Posterior cingulate gyrus (tissue), 11 donors: Measurements from ENCODE around the gene GPR146.
"Not testable (repeated sequence)": the region's sequence is repeated elsewhere in the genome, so short reads cannot be mapped to it uniquely, and the experiment has no call there.

ENCODE experiments used
- DNase-seq, 10 donors: peaks; one replicate each; pipeline versions ENCODE4 v3.0.0 to v3.0.0-alpha.2; 2020 to 2021; ENCODE audit warnings: mixed read lengths in 3 of 10
- intact Hi-C: fragments of 100-400 bp; cut with DNase I; formaldehyde crosslinking; loops from one replicate; pipeline ENCODE4 v1.15.1; 2023

Gene GPR146

DNA sequence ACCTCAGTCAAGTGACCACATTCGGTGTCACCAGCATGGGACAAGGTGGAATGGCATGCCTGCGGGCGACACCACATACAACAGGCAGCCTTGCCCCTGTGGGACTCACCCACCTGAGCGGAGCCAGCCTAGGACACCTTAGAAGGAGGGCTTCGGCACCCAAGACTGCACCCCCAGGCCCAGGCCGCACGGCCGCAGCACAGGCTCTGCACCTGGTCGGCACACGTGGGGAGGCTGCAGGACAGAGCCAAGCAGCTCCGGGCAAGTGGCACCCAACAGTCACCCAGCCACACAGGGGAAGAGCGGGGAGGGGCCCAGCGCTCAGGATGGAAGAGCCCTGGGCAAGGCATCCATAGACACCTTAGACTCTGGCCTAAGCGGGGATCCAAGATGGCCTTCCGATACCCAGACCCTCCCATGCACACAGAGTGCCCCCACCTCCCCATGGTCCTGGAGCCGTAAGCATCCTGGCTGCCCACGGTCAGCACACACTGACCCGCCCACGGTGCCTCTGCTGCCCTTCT is 27.4 kb downstream of the GPR146 start:
- intact Hi-C loops, result no loop called here
- DNase-seq, result no peak

GRCh38 chr7:1073142-1073977 is 29.0 kb downstream of the GPR146 start:
- no peak for DNase-seq

DNA sequence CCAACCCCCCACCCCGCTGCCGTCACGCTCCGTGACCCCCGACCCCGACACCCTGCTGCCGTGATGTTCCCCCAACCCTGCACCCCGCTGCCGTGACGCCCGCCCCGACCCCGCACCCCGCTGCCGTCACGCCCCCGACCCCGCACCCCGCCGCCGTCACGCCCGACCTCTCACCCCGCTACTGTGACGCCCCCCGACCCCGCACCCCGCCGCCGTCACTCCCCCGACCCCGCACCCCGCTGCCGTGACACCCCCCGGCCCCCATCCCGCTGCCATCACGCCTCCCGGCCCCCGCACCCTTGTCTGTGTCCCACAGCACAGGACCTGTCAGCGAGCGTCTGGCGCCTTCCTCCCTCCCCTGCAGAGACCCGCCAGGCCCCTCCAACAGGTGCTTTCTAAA is 29.7 kb downstream of the GPR146 start:
- DNase-seq, intact Hi-C loops: not testable (repeated sequence)

More at GRCh38 chr7:1073142-1073977, 29.0 kb downstream of the GPR146 start:
- intact Hi-C loops, result no loop called here

- no peak for DNase-seq
- intact Hi-C loops, result no loop called here
Observed at GRCh38 chr7:1074593-1075431, 30.5 kb downstream of the GPR146 start.

- DNase-seq, result no peak
- intact Hi-C loops, result no loop called here
Observed at GRCh38 chr7:1076184-1077072, 32.1 kb downstream of the GPR146 start.

- intact Hi-C loops, result no loop called here
- DNase-seq, result no peak
Observed at GRCh38 chr7:1078519-1078918, 34.2 kb downstream of the GPR146 start.

DNA sequence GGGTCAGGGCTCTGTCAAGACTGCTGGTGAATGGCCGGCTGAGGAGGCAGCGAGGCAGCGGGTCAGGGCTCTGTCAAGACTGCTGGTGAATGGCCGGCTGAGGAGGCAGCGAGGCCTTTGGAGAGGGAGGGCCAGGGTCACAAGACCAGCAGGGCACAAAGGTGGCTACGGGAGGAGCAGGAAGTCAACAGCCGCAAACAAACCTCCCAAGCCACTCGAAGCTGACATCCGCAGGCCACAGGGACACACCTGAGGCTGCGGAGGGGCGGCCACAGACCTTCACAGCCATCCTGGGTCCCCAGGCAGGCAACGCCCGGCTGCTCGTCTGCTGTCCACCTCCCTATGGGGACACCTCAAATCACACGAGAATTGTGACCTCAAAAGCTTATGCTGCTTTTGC is 34.6 kb downstream of the GPR146 start:
- DNase-seq, result no peak
- intact Hi-C loops, result no loop called here

GRCh38 chr7:1079546-1079945 is 35.2 kb downstream of the GPR146 start:
- DNase-seq, result no peak
- intact Hi-C loops, result no loop called here

GRCh38 chr7:1080252-1080920 is 36.0 kb downstream of the GPR146 start:
- intact Hi-C loops, result no loop called here
- DNase-seq, result peak in 2 of 10 donors; percentile 51 to 92

GRCh38 chr7:1080921-1081255 is 36.5 kb downstream of the GPR146 start:
- no peak for DNase-seq
- intact Hi-C loops, result no loop called here

GRCh38 chr7:1081336-1081735 is 37.0 kb downstream of the GPR146 start:
- intact Hi-C loops, result no loop called here
- no peak for DNase-seq

DNA sequence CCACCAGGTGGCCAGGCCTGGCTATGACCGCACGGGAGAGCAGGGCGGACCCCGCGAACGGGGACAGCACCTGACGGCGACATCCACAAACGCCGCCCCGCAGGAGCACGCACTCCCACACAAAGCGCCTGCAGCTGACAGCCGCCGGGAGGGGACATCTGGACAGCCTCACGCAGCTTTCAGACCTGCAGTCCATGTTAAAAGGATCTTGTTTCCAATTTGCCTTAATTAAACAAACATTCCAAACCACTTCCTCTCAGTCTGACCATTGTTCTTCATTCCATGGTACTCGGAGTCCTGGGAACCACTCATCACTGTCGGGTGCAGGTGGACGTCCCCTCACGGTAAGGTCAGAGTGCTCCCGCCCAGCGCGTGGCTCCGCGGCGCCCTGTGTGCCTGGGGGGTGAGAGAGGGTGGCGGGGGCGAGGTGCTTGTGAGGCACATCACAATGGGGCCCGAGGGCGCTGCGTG is 37.6 kb downstream of the GPR146 start:
- DNase-seq, result peak in 2 of 10 donors; percentile 84 to 92
- intact Hi-C loops, result no loop called here

- intact Hi-C loops, result no loop called here
- DNase-seq, result peak in 2 of 10 donors; percentile 51 to 91
Observed at GRCh38 chr7:1083729-1084657, 39.6 kb downstream of the GPR146 start.

GRCh38 chr7:1085266-1085665 is 40.9 kb downstream of the GPR146 start:
- intact Hi-C loops, result loop anchor here (5.0 kb wide), 1 partner anchor 37 kb away; no protein-coding TSS in a partner anchor

GRCh38 chr7:1085910-1086421 is 41.6 kb downstream of the GPR146 start:
- no peak for DNase-seq
- intact Hi-C loops, result loop anchor here (5.0 kb wide), 1 partner anchor 36 kb away; no protein-coding TSS in a partner anchor

More at GRCh38 chr7:1085266-1085665, 40.9 kb downstream of the GPR146 start:
- no peak for DNase-seq

GRCh38 chr7:1086588-1087464 is 42.5 kb downstream of the GPR146 start:
- peak in 7 of 10 donors; percentile 40 to 93 (median 69) for DNase-seq
- intact Hi-C loops, result loop anchor here (5.0 kb wide), 1 partner anchor 35 kb away; no protein-coding TSS in a partner anchor

GRCh38 chr7:1087465-1087814 is 43.1 kb downstream of the GPR146 start:
- no peak for DNase-seq
- intact Hi-C loops, result loop anchor here (5.0 kb wide), 1 partner anchor 35 kb away; no protein-coding TSS in a partner anchor
